ENCODE measurements around the gene DDAH1. TPM values are rescaled to one million over a fixed set of nuclear protein-coding genes. Genes with fewer than 3 reads are reported as not detected.

Gene DDAH1
- total and polyA plus RNA-seq, 2 of the 4 experiments (the other 2 are of a cell fraction) = 78.0 to 94.5 TPM

DNA sequence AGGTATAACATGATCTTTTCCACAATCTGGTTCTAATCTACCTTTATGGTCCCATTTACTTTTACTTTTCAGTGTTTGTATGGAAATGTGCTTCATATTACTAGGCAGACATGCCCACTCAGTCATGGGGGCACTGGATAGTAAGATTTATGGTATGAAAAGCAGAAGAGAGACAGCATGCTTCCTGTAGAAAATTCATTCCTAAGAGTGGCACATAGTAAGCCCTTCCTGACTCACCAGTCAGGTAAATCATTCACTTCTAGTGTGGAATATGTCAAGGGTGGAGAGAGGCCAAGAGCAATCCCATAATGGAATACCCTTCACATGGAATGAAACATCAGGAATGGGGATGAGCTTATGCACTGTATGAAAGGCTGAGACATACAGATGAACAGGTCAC lies 139.0 kb downstream of the DDAH1 start:
- no peak overlapping the region for H3K27ac ChIP-seq (ENCODE audit: insufficient read depth, low read length)
- peak overlapping the region; percentile 81 for H2BK120ac ChIP-seq (ENCODE audit: low read depth, low read length)
- CTCF ChIA-PET = no interaction called here
- H3K9me1 ChIP-seq (ENCODE audit: insufficient read depth, low read length) = peaks cover 18% of the 10 kb centered on the region
- TF ChIP-seq CEBPB (IDR thresholded peaks at IDR 0.05; ENCODE audit: low read depth, low read length) (no peak), POLR2A (IDR thresholded peaks at IDR 0.05; ENCODE audit: low read depth, low read length) (no peak), MAZ (IDR thresholded peaks at IDR 0.05; ENCODE audit: borderline replicate concordance, low read depth, low read length) (no peak)
- H4K8ac ChIP-seq (ENCODE audit: low read depth in 2 of 2, low read length in 2 of 2) = peak overlapping the region; percentile 42 to 48; a peak in 3 of 4 replicates
- no peak overlapping the region for H2AK9ac ChIP-seq (replicated peaks; ENCODE audit: low read depth, low read length, poor library complexity)
- no peaks in the 10 kb centered on the region for H3K27me3 ChIP-seq (ENCODE audit: control insufficient read depth, insufficient read depth, low read length)
- H3K9me3 ChIP-seq (ENCODE audit: control insufficient read depth, insufficient read depth, low read length) = no peaks in the 10 kb centered on the region
- DNase-seq (no peak), ATAC-seq (ENCODE audit: low read depth) (no peak)
- no peak overlapping the region for H3K4me2 ChIP-seq (ENCODE audit: low read depth, low read length)
- peak overlapping the region; percentile 84 for H3K14ac ChIP-seq (replicated peaks; ENCODE audit: low read depth, low read length)
- no peak overlapping the region for H3K9ac ChIP-seq (ENCODE audit: low read depth, low read length)
- BruUV-seq (replicated peaks) = no TSS peak
- no peak overlapping the region for H3K4me3 ChIP-seq (ENCODE audit: insufficient read depth, low read depth, low read length)
- H3K36me3 ChIP-seq (ENCODE audit: control insufficient read depth, insufficient read depth, low read length) = peaks cover 6% of the 10 kb centered on the region; the same call in 1 of the 2 replicates
- H2AK5ac ChIP-seq (ENCODE audit: low read depth, low read length) = peak overlapping the region; percentile 46
- peaks cover 35% of the 10 kb centered on the region for H3K4me1 ChIP-seq (ENCODE audit: control insufficient read depth, insufficient read depth, low read length)
- H2AFZ ChIP-seq (replicated peaks; ENCODE audit: low read length, poor library complexity) = no peak overlapping the region
- dilution Hi-C loops (cut with HindIII; ENCODE audit: low sequenced_read_pairs, unreplicated experiment) (no loop called here), intact Hi-C loops (cut with micrococcal nuclease) (no loop called here), in situ Hi-C loops (cut with MboI; ENCODE audit: low sequenced_read_pairs) (no loop called here)
- H2BK20ac ChIP-seq (ENCODE audit: low read depth, low read length) = peak overlapping the region; percentile 81
- H3K23ac ChIP-seq (ENCODE audit: low read depth, low read length) = peak overlapping the region; percentile 82; the same call in 1 of the 2 replicates
- POLR2A ChIA-PET (ENCODE audit: unreplicated experiment) = no interaction called here
- peak overlapping the region; percentile 79 for H2BK5ac ChIP-seq (ENCODE audit: low read depth, low read length, poor library complexity, severe bottlenecking)
- peak overlapping the region; percentile 67 for H2BK15ac ChIP-seq (ENCODE audit: low read depth, low read length)
- H3K18ac ChIP-seq (ENCODE audit: low read depth, low read length) = peak overlapping the region; percentile 77; the same call in 1 of the 2 replicates
- peak overlapping the region; percentile 28; the same call in 1 of the 2 replicates for H4K5ac ChIP-seq (ENCODE audit: low read depth, low read length)
- H3K4ac ChIP-seq (ENCODE audit: low read depth, low read length) = peak overlapping the region; percentile 65; the same call in 1 of the 2 replicates
- peak overlapping the region; percentile 48; the same call in 1 of the 2 replicates for H4K91ac ChIP-seq (ENCODE audit: insufficient read depth, low read depth, low read length)
- no peaks in the 10 kb centered on the region for H4K20me1 ChIP-seq (ENCODE audit: insufficient read depth, low read length)
- no peak overlapping the region for H3K56ac ChIP-seq (ENCODE audit: extremely low read depth, insufficient read depth, low read length)
- peaks cover 23 to 70% of the 10 kb centered on the region in 2 experiments for H3K79me1 ChIP-seq (ENCODE audit: low read depth in 1 of 2, low read length in 2 of 2)
